ENCODE data around the gene ERCC2. TPM values are rescaled to one million over a fixed set of nuclear protein-coding genes. Genes with fewer than 3 reads are reported as not detected.

The ERCC2 gene
- total RNA-seq, 2 donors from 2014 or later, result 20.5 to 31.8 TPM

GRCh38 chr19:45304141-45304926 is 66.0 kb downstream of the ERCC2 start:
- H3K9me3 ChIP-seq, result no peaks in the 10 kb centered on the region
- no peaks in the 10 kb centered on the region for H3K4me1 ChIP-seq (replicated peaks)
- intact Hi-C loops (cut with DNase I), result no loop called here
- H3K27me3 ChIP-seq (replicated peaks; ENCODE audit: insufficient read depth), result no peaks in the 10 kb centered on the region
- peaks cover 0 to 4% of the 10 kb centered on the region in 2 donors for H3K36me3 ChIP-seq
- no peak for TF ChIP-seq POLR2AphosphoS5 (IDR thresholded peaks at IDR 0.05)
- no peak for TF ChIP-seq CTCF (IDR thresholded peaks at IDR 0.05)
- no peak for TF ChIP-seq POLR2A (IDR thresholded peaks at IDR 0.05)
- DNase-seq (ENCODE audit: low spot score), result no peak
- 83% methylated on average over 4 of the region's 4 CpGs for WGBS
- H3K27ac ChIP-seq, result no peak overlapping the region
- H3K4me3 ChIP-seq, result no peak overlapping the region

GRCh38 chr19:45303269-45304060 is 66.9 kb downstream of the ERCC2 start:
- TF ChIP-seq CTCF (IDR thresholded peaks at IDR 0.05) (no peak), POLR2A (IDR thresholded peaks at IDR 0.05) (no peak), POLR2AphosphoS5 (IDR thresholded peaks at IDR 0.05) (no peak)

GRCh38 chr19:45302416-45302815 is 68.0 kb downstream of the ERCC2 start:
- WGBS, result 90% methylated on average over 25 of the region's 27 CpGs
- intact Hi-C loops (cut with DNase I), result no loop called here

More at GRCh38 chr19:45303269-45304060, 66.9 kb downstream of the ERCC2 start:
- Histone ChIP-seq H3K36me3 (peaks cover 0 to 6% of the 10 kb centered on the region in 2 donors), H3K4me1 (replicated peaks) (no peaks in the 10 kb centered on the region), H3K27ac (no peak overlapping the region), H3K4me3 (no peak overlapping the region), H3K9me3 (no peaks in the 10 kb centered on the region), H3K27me3 (replicated peaks; ENCODE audit: insufficient read depth) (no peaks in the 10 kb centered on the region)
- intact Hi-C loops (cut with DNase I), result no loop called here
- DNase-seq (ENCODE audit: low spot score), result no peak
- 92% methylated on average over 12 of the region's 12 CpGs for WGBS

More at GRCh38 chr19:45302416-45302815, 68.0 kb downstream of the ERCC2 start:
- DNase-seq (ENCODE audit: low spot score), result no peak
- TF ChIP-seq POLR2A (IDR thresholded peaks at IDR 0.05), result no peak
- no peak for TF ChIP-seq POLR2AphosphoS5 (IDR thresholded peaks at IDR 0.05)
- no peak for TF ChIP-seq CTCF (IDR thresholded peaks at IDR 0.05)
- Histone ChIP-seq H3K36me3 (peaks cover 0 to 6% of the 10 kb centered on the region in 2 donors), H3K9me3 (no peaks in the 10 kb centered on the region), H3K27me3 (replicated peaks; ENCODE audit: insufficient read depth) (no peaks in the 10 kb centered on the region), H3K4me3 (no peak overlapping the region), H3K4me1 (replicated peaks) (no peaks in the 10 kb centered on the region), H3K27ac (no peak overlapping the region)

Other genes with a start within 250 kb of the ERCC2 start
- gene NKPD1, start 209.6 kb downstream of the ERCC2 start, total RNA-seq, result 1 to 10 TPM; 3.6 to 4.1 TPM
- gene TRAPPC6A, start 192.3 kb downstream of the ERCC2 start, total RNA-seq, result 10 to 100 TPM; 57.0 to 80.4 TPM
- 10 to 100 TPM; 21.4 to 30.4 TPM for gene BLOC1S3, start 191.8 kb downstream of the ERCC2 start, total RNA-seq
- gene EXOC3L2, start 125.2 kb downstream of the ERCC2 start, total RNA-seq, result 10 to 100 TPM in 1 of 2 donors, 1 to 10 TPM in 1; 5.8 to 27.0 TPM
- gene MARK4, start 119.3 kb downstream of the ERCC2 start, total RNA-seq, result 100 to 1,000 TPM in 1 of 2 donors, 10 to 100 TPM in 1; 24.3 to 120 TPM
- gene CKM, start 47.7 kb downstream of the ERCC2 start, total RNA-seq, result 10 to 100 TPM; 24.7 to 42.8 TPM
- 1 to 10 TPM; 3.4 to 7.0 TPM for gene KLC3, start 29.8 kb downstream of the ERCC2 start, total RNA-seq
- 10 to 100 TPM; 56.1 to 60.3 TPM for gene PPP1R13L, start 34.5 kb upstream of the ERCC2 start, total RNA-seq
- 1 to 10 TPM; 6.6 to 8.9 TPM for gene POLR1G, start 36.1 kb upstream of the ERCC2 start, total RNA-seq
- 100 to 1,000 TPM; 142 to 151 TPM for gene ERCC1, start 53.3 kb upstream of the ERCC2 start, total RNA-seq
- gene FOSB, start 97.4 kb upstream of the ERCC2 start, total RNA-seq, result 1 to 10 TPM; 2.5 to 6.4 TPM
- 10 to 100 TPM in 1 of 2 donors, 1 to 10 TPM in 1; 7.2 to 19.7 TPM for gene RTN2, start 126.5 kb upstream of the ERCC2 start, total RNA-seq
- gene PPM1N, start 127.9 kb upstream of the ERCC2 start, total RNA-seq, result 1 to 10 TPM in 1 of 2 donors, under 1 TPM in 1; 0.36 to 1.8 TPM
- gene VASP, start 136.9 kb upstream of the ERCC2 start, total RNA-seq, result 100 to 1,000 TPM in 1 of 2 donors, 10 to 100 TPM in 1; 82.7 to 119 TPM
- 10 to 100 TPM in 1 of 2 donors, 1 to 10 TPM in 1; 7.2 to 14.5 TPM for gene OPA3, start 214.2 kb upstream of the ERCC2 start, total RNA-seq
- 1 to 10 TPM in 1 of 2 donors, under 1 TPM in 1; 0.55 to 2.4 TPM for gene GPR4, start 231.6 kb upstream of the ERCC2 start, total RNA-seq